GM18508 (cell line): ENCODE data around the gene BAK1.
"Not testable (repeated sequence)": the region's sequence is repeated elsewhere in the genome, so short reads cannot be mapped to it uniquely, and the experiment has no call there.

Experiments
- ATAC-seq: cut with Tn5 transposase; IDR thresholded peaks from one replicate; pipeline ENCODE4 v1.9.1; 2021; ENCODE audit warnings: moderate number of reproducible peaks; ENCODE audit not compliant: insufficient read depth, unreplicated experiment

Gene BAK1

GRCh38 chr6:33558801-33559200 lies 21.3 kb downstream of the BAK1 start:
- ATAC-seq, result no peak

GRCh38 chr6:33557376-33557775 lies 22.7 kb downstream of the BAK1 start:
- ATAC-seq, result no peak

GRCh38 chr6:33552883-33553282 lies 27.2 kb downstream of the BAK1 start:
- ATAC-seq, result not testable (repeated sequence)

- no peak for ATAC-seq
Observed at GRCh38 chr6:33552252-33552651, 27.8 kb downstream of the BAK1 start.

GRCh38 chr6:33551538-33551937 lies 28.5 kb downstream of the BAK1 start:
- no peak for ATAC-seq

- ATAC-seq, result no peak
Observed at GRCh38 chr6:33549896-33550295, 30.2 kb downstream of the BAK1 start.

GRCh38 chr6:33549196-33549595 lies 30.9 kb downstream of the BAK1 start:
- ATAC-seq, result no peak

- ATAC-seq, result no peak
Observed at GRCh38 chr6:33547499-33547898, 32.6 kb downstream of the BAK1 start.

- no peak for ATAC-seq
Observed at GRCh38 chr6:33546766-33547165, 33.3 kb downstream of the BAK1 start.

- not testable (repeated sequence) for ATAC-seq
Observed at GRCh38 chr6:33545292-33545691, 34.8 kb downstream of the BAK1 start.

GRCh38 chr6:33543116-33543515 lies 37.0 kb downstream of the BAK1 start:
- no peak for ATAC-seq

- ATAC-seq, result no peak
Observed at GRCh38 chr6:33540768-33541167, 39.3 kb downstream of the BAK1 start.

GRCh38 chr6:33534702-33535101 lies 45.4 kb downstream of the BAK1 start:
- ATAC-seq, result no peak

- ATAC-seq, result not testable (repeated sequence)
Observed at GRCh38 chr6:33533163-33533869, 46.8 kb downstream of the BAK1 start.

- ATAC-seq, result not testable (repeated sequence)
Observed at GRCh38 chr6:33532431-33532830, 47.6 kb downstream of the BAK1 start.

- ATAC-seq, result not testable (repeated sequence)
Observed at GRCh38 chr6:33530617-33531016, 49.5 kb downstream of the BAK1 start.
